Measurements from ENCODE around the gene HOXB4.

GRCh38 chr17:48558057-48558830, 19.9 kb downstream of the HOXB4 start:
- TF ChIP-seq CTCF (IDR thresholded peaks at IDR 0.05; ENCODE audit: low read depth, low read length, poor library complexity, severe bottlenecking) (no peak), EZH2phosphoT487 (IDR thresholded peaks at IDR 0.05; ENCODE audit: borderline replicate concordance, low read length) (no peak)
